ENCODE measurements around the gene MC1R.
"Not testable (repeated sequence)": the region's sequence is repeated elsewhere in the genome, so short reads cannot be mapped to it uniquely, and the experiment has no call there.

MC1R gene

GRCh38 chr16:89918453-89919347, at the start of gene MC1R:
Gene MC1R (plus strand): TSS chr16:89918862. CDS start chr16:89919259, 397 bp downstream.
- Mint-ChIP-seq H3K4me3 (peak within 1 kb of the TSS; percentile 80 to 85), H3K9me3 (no peaks in the 10 kb centered on the region), H3K27ac (peak within 1 kb of the TSS in 1 of 2 donors; percentile 57), H3K4me1 (peaks cover 58% of the 10 kb centered on the region), H3K27me3 (peaks cover 58% of the 10 kb centered on the region)
- DNase-seq (peak; percentile 51 to 52), ATAC-seq (peak; percentile 29)

- Mint-ChIP-seq H3K27ac (no peak overlapping the region), H3K4me1 (peaks cover 23% of the 10 kb centered on the region), H3K4me3 (no peak overlapping the region), H3K27me3 (no peaks in the 10 kb centered on the region), H3K9me3 (peaks cover 0 to 8% of the 10 kb centered on the region in 2 donors)
- ATAC-seq: no peak
- DNase-seq: no peak
Observed at GRCh38 chr16:89869911-89870310, 48.8 kb upstream of the MC1R start.

GRCh38 chr16:89870440-89870839, 48.2 kb upstream of the MC1R start:
- DNase-seq: no peak
- Mint-ChIP-seq H3K27me3 (no peaks in the 10 kb centered on the region), H3K9me3 (peaks cover 5 to 14% of the 10 kb centered on the region in 2 donors), H3K4me1 (peaks cover 27% of the 10 kb centered on the region), H3K27ac (no peak overlapping the region), H3K4me3 (no peak overlapping the region)
- ATAC-seq: no peak

GRCh38 chr16:89871895-89872294, 46.8 kb upstream of the MC1R start:
- Mint-ChIP-seq H3K27ac (no peak overlapping the region), H3K27me3 (no peaks in the 10 kb centered on the region), H3K9me3 (peaks cover 5 to 15% of the 10 kb centered on the region in 2 donors), H3K4me1 (peaks cover 27% of the 10 kb centered on the region), H3K4me3 (peak overlapping the region; percentile 88 to 89)
- DNase-seq: no peak
- no peak for ATAC-seq

GRCh38 chr16:89873109-89873971, 45.3 kb upstream of the MC1R start, which contains the start of gene TCF25:
Gene TCF25 (plus strand): TSS chr16:89873592. CDS start chr16:89873668, 76 bp downstream.
- ATAC-seq (peak; percentile 74), DNase-seq (peak; percentile 86)
- Mint-ChIP-seq H3K4me1 (peaks cover 27% of the 10 kb centered on the region), H3K4me3 (peak within 1 kb of the TSS; percentile 88 to 89), H3K27me3 (no peaks in the 10 kb centered on the region), H3K27ac (peak within 1 kb of the TSS; percentile 97 to 99), H3K9me3 (peaks cover 5 to 7% of the 10 kb centered on the region in 2 donors)

- ATAC-seq (peak; percentile 78), DNase-seq (peak; percentile 93 to 96)
- Mint-ChIP-seq H3K27ac (peak overlapping the region; percentile 95 to 99), H3K27me3 (no peaks in the 10 kb centered on the region), H3K9me3 (peaks cover 5 to 7% of the 10 kb centered on the region in 2 donors), H3K4me1 (peaks cover 27% of the 10 kb centered on the region), H3K4me3 (peak overlapping the region; percentile 88 to 89)
Observed at GRCh38 chr16:89873972-89874689, 44.5 kb upstream of the MC1R start.

GRCh38 chr16:89879123-89879522, 39.5 kb upstream of the MC1R start:
- not testable (repeated sequence) for H3K4me3 Mint-ChIP-seq, H3K27me3 Mint-ChIP-seq, H3K9me3 Mint-ChIP-seq, DNase-seq, H3K27ac Mint-ChIP-seq, ATAC-seq
- peaks cover 18% of the 10 kb centered on the region for H3K4me1 Mint-ChIP-seq

GRCh38 chr16:89880477-89881367, 37.9 kb upstream of the MC1R start:
- Mint-ChIP-seq H3K4me1 (peaks cover 5% of the 10 kb centered on the region), H3K4me3 (no peak overlapping the region), H3K27ac (no peak overlapping the region), H3K9me3 (no peaks in the 10 kb centered on the region), H3K27me3 (no peaks in the 10 kb centered on the region)
- ATAC-seq (no peak), DNase-seq (no peak)

- no peak for ATAC-seq
Observed at GRCh38 chr16:89881368-89881730, 37.3 kb upstream of the MC1R start.

GRCh38 chr16:89883346-89884040, 35.2 kb upstream of the MC1R start:
- H3K27me3 Mint-ChIP-seq: no peaks in the 10 kb centered on the region
- DNase-seq: no peak
- H3K4me3 Mint-ChIP-seq: no peak overlapping the region
- ATAC-seq: no peak
- H3K9me3 Mint-ChIP-seq: no peaks in the 10 kb centered on the region
- H3K4me1 Mint-ChIP-seq: peaks cover 5% of the 10 kb centered on the region
- peak overlapping the region in 1 of 2 donors; percentile 10 for H3K27ac Mint-ChIP-seq

More at GRCh38 chr16:89881368-89881730, 37.3 kb upstream of the MC1R start:
- H3K4me3 Mint-ChIP-seq: no peak overlapping the region
- no peaks in the 10 kb centered on the region for H3K27me3 Mint-ChIP-seq
- H3K27ac Mint-ChIP-seq: no peak overlapping the region
- H3K9me3 Mint-ChIP-seq: no peaks in the 10 kb centered on the region
- no peak for DNase-seq
- peaks cover 5% of the 10 kb centered on the region for H3K4me1 Mint-ChIP-seq

GRCh38 chr16:89884041-89884421, 34.6 kb upstream of the MC1R start:
- Mint-ChIP-seq H3K4me1 (peaks cover 5% of the 10 kb centered on the region), H3K4me3 (no peak overlapping the region), H3K27ac (no peak overlapping the region), H3K27me3 (no peaks in the 10 kb centered on the region), H3K9me3 (no peaks in the 10 kb centered on the region)
- ATAC-seq (no peak), DNase-seq (no peak)

GRCh38 chr16:89887243-89887642, 31.4 kb upstream of the MC1R start:
- Mint-ChIP-seq H3K4me3 (no peak overlapping the region), H3K27ac (no peak overlapping the region), H3K4me1 (peaks cover 18% of the 10 kb centered on the region), H3K27me3 (no peaks in the 10 kb centered on the region), H3K9me3 (no peaks in the 10 kb centered on the region)
- ATAC-seq (no peak), DNase-seq (no peak)

- peak; percentile 46 to 57 for DNase-seq
- peak overlapping the region; percentile 17 to 69 for H3K27ac Mint-ChIP-seq
- ATAC-seq: peak; percentile 94
- H3K27me3 Mint-ChIP-seq: no peaks in the 10 kb centered on the region
- no peaks in the 10 kb centered on the region for H3K9me3 Mint-ChIP-seq
- peaks cover 18% of the 10 kb centered on the region for H3K4me1 Mint-ChIP-seq
- no peak overlapping the region for H3K4me3 Mint-ChIP-seq
Observed at GRCh38 chr16:89890200-89890599, 28.5 kb upstream of the MC1R start.
